ENCODE data around the gene DCST1. TPM values are rescaled to one million over a fixed set of nuclear protein-coding genes. Genes with fewer than 3 reads are reported as not detected.

The DCST1 gene
- total and polyA plus RNA-seq, 2 of the 8 experiments (the other 6 are each of a cell fraction or from before 2014, with no cell fraction given): not detected

- TF ChIP-seq CHD7 (IDR thresholded peaks at IDR 0.05; ENCODE audit: insufficient replicate concordance, low read length): no peak
- TF ChIP-seq RAD21 (IDR thresholded peaks at IDR 0.05 in 1 of 2, conservative IDR thresholded peaks at IDR 0.05 in 1 of 2; ENCODE audit: low read depth in 2 of 2, low read length in 2 of 2): no peak
- peak; percentile 8; the same call in 1 of the 2 replicates for TF ChIP-seq BACH1 (IDR thresholded peaks at IDR 0.05; ENCODE audit: low read length)
- no peak for TF ChIP-seq POU5F1 (IDR thresholded peaks at IDR 0.05; ENCODE audit: low read depth, low read length)
Measured at GRCh38 chr1:155063550-155064110, 30.0 kb downstream of the DCST1 start, which contains the start of gene EFNA4 (continued).
